SU-DHL-6 (cell line): ENCODE measurements around the gene SPOCK1.

ENCODE experiments used
- H2AFZ ChIP-seq: fragments of 200-600 bp; sonication (generic); 2 replicates; pipeline ENCODE4 v1.6.1; 2014; ENCODE audit warnings: low read depth, mild to moderate bottlenecking, moderate library complexity, mixed read lengths, antibody characterized with exemption, low read length; ENCODE audit not compliant: severe bottlenecking
- H3F3A ChIP-seq: fragments of 200-600 bp; shearing (Covaris generic); 2 replicates; pipeline ENCODE4 v1.6.0; 2016; ENCODE audit warnings: antibody characterized with exemption, mild to moderate bottlenecking; ENCODE audit not compliant: insufficient read depth
- H3K27ac ChIP-seq: fragments of 200-600 bp; sonication (generic); 2 replicates; pipeline ENCODE4 v1.5.1; 2016; ENCODE audit warnings: low read depth, mild to moderate bottlenecking, low read length, moderate library complexity, mixed read lengths
- H3K27me3 ChIP-seq: fragments of 200-600 bp; sonication (generic), shearing (Covaris generic); 2 replicates; pipeline ENCODE4 v1.6.0; 2014; ENCODE audit warnings: mild to moderate bottlenecking, low read length
- H3K36me3 ChIP-seq: fragments of 200-600 bp; sonication (generic); 2 replicates; pipeline ENCODE4 v1.6.1; 2014; ENCODE audit warnings: mild to moderate bottlenecking, low read length, mixed read lengths
- H3K4me2 ChIP-seq: fragments of 300-600, 200-600 bp; shearing (Covaris generic), sonication (generic); 2 replicates; pipeline ENCODE4 v1.6.0; 2014; ENCODE audit warnings: low read length, low read depth, mild to moderate bottlenecking; ENCODE audit not compliant: poor library complexity, severe bottlenecking
- H3K4me3 ChIP-seq: fragments of 200-600 bp; sonication (generic); 2 replicates; pipeline ENCODE4 v1.5.1; 2014; ENCODE audit warnings: antibody characterized with exemption, low read length, mild to moderate bottlenecking, mixed read lengths; ENCODE audit not compliant: insufficient read depth, poor library complexity, severe bottlenecking
- H3K79me2 ChIP-seq: fragments of 200-600 bp; sonication (generic); 2 replicates; pipeline ENCODE4 v1.6.1; 2014; ENCODE audit warnings: mild to moderate bottlenecking, low read length, moderate library complexity; ENCODE audit not compliant: insufficient read depth
- H3K9ac ChIP-seq: fragments of 200-600 bp; sonication (generic); 2 replicates; pipeline ENCODE4 v1.7.0; 2014; ENCODE audit warnings: mild to moderate bottlenecking, low read length
- H3K9me2 ChIP-seq: fragments of 200-600 bp; sonication (generic); replicated peaks from 2 replicates; pipeline ENCODE4 v1.6.1; 2014; ENCODE audit warnings: low read length; ENCODE audit not compliant: insufficient read depth
- H3K9me3 ChIP-seq: fragments of 200-600 bp; sonication (generic); 2 replicates; pipeline ENCODE4 v1.6.1; 2014; ENCODE audit warnings: low read length, mixed read lengths; ENCODE audit not compliant: insufficient read depth
- H4K20me1 ChIP-seq: fragments of 200-600 bp; sonication (generic); 2 replicates; pipeline ENCODE4 v1.6.1; 2014; ENCODE audit warnings: low read depth, mild to moderate bottlenecking, antibody characterized with exemption, low read length, moderate library complexity, mixed read lengths
- CTCF ChIP-seq: fragments of 200-600 bp; sonication (generic); IDR thresholded peaks from one replicate; pipeline ENCODE4 v1.5.1; 2017; ENCODE audit warnings: antibody characterized with exemption, mild to moderate bottlenecking, low read length, moderate library complexity; ENCODE audit not compliant: insufficient read depth, poor library complexity, severe bottlenecking
- EZH2phosphoT487 ChIP-seq: fragments of 200-600 bp; sonication (generic), shearing (Covaris generic); conservative IDR thresholded peaks from 2 replicates; pipeline ENCODE4 v1.6.1; 2018; ENCODE audit warnings: mild to moderate bottlenecking, antibody characterized with exemption, low read length, moderate library complexity, mixed read lengths

SPOCK1 gene

DNA sequence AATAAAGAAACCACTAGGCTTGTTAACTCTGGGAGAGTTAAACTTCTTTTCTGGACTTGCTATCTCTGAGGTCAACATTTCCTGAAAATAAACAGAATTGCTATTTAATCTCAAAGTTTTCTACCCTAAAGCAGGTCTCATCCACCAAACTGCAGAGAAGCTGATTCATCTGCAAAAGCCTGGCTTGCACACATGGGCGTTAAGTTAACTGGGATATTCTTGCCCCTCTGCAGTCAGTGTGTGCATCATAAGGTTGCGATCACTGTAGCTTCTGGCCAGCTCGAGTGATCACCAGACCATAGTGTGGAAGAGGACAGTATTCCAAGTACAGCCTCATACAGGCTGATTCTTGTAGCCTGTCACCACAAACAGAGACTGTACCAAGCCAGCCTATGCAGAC is 99.2 kb downstream of the SPOCK1 start:
- TF ChIP-seq CTCF (no peak), EZH2phosphoT487 (no peak)
- no peaks in the 10 kb centered on the region for H3K79me2 ChIP-seq
- H3K9me3 ChIP-seq: no peaks in the 10 kb centered on the region

DNA sequence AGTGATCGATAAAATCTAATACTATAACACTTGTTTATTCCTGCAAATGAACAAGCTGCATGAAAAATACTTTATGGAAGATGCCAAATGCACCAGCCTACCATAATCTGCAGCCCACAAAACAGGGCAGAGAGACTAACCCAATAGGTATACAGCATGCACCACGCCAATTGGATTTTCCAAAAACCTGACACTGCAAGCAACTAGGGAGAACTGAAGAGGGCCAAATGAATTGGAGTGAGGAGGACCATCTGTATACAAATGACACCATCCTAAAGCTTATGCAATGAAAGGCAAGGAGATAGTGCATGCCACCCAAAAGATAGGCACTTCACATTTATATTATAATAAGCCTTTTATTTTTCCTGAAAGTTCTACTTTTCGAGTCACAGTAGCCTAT is 100.4 kb downstream of the SPOCK1 start:
- H3K27me3 ChIP-seq: no peaks in the 10 kb centered on the region
- H3K27ac ChIP-seq: no peak overlapping the region
- H3K9ac ChIP-seq: no peak overlapping the region
- no peaks in the 10 kb centered on the region for H3K79me2 ChIP-seq
- no peak overlapping the region for H3K4me3 ChIP-seq
- no peak overlapping the region for H3K4me2 ChIP-seq
- H3K36me3 ChIP-seq: no peaks in the 10 kb centered on the region
- H3F3A ChIP-seq: no peaks in the 10 kb centered on the region
- H3K9me3 ChIP-seq: no peaks in the 10 kb centered on the region
- TF ChIP-seq EZH2phosphoT487 (no peak), CTCF (no peak)
- no peaks in the 10 kb centered on the region for H3K9me2 ChIP-seq
- H4K20me1 ChIP-seq: no peaks in the 10 kb centered on the region
- no peak overlapping the region for H2AFZ ChIP-seq

More for the DNA sequence above, 99.2 kb downstream of the SPOCK1 start:
- no peak overlapping the region for H3K27ac ChIP-seq
- H3K4me2 ChIP-seq: no peak overlapping the region
- no peak overlapping the region for H2AFZ ChIP-seq
- no peaks in the 10 kb centered on the region for H3F3A ChIP-seq
- H3K9ac ChIP-seq: no peak overlapping the region
- H3K4me3 ChIP-seq: no peak overlapping the region
- no peaks in the 10 kb centered on the region for H3K27me3 ChIP-seq
- H4K20me1 ChIP-seq: no peaks in the 10 kb centered on the region
- no peaks in the 10 kb centered on the region for H3K36me3 ChIP-seq
- no peaks in the 10 kb centered on the region for H3K9me2 ChIP-seq

- Histone ChIP-seq H3K27ac (no peak overlapping the region), H2AFZ (no peak overlapping the region), H4K20me1 (no peaks in the 10 kb centered on the region), H3K79me2 (no peaks in the 10 kb centered on the region), H3K9ac (no peak overlapping the region), H3K36me3 (no peaks in the 10 kb centered on the region), H3K4me3 (no peak overlapping the region), H3K9me3 (no peaks in the 10 kb centered on the region), H3K9me2 (no peaks in the 10 kb centered on the region), H3F3A (no peaks in the 10 kb centered on the region), H3K4me2 (no peak overlapping the region), H3K27me3 (no peaks in the 10 kb centered on the region)
- no peak for TF ChIP-seq EZH2phosphoT487
- TF ChIP-seq CTCF: no peak
Measured at GRCh38 chr5:137398154-137398553, 101.0 kb downstream of the SPOCK1 start.
